MM.1S (cell line): Measurements from ENCODE around the gene NOL4L.

ENCODE experiments used
- DNase-seq: peaks from one replicate; pipeline ENCODE4 v3.0.0-alpha.2; 2015
- H2AFZ ChIP-seq: fragments of 300-600 bp; sonication (generic); 2 replicates; pipeline ENCODE4 v1.6.0; 2016; ENCODE audit warnings: antibody characterized with exemption, low read length
- H3F3A ChIP-seq: fragments of 300-600 bp; sonication (generic); 2 replicates; pipeline ENCODE4 v1.6.1; 2016; ENCODE audit warnings: mild to moderate bottlenecking, antibody characterized with exemption, low read length, moderate library complexity, mixed read lengths; ENCODE audit not compliant: insufficient read depth
- H3K27ac ChIP-seq: fragments of 300-600 bp; sonication (generic); 2 replicates; pipeline ENCODE4 v1.5.1; 2016; ENCODE audit warnings: mild to moderate bottlenecking, low read length
- H3K27me3 ChIP-seq: fragments of 300-600 bp; sonication (generic); replicated peaks from 2 replicates; pipeline ENCODE4 v1.6.0; 2016; ENCODE audit warnings: low read length; ENCODE audit not compliant: insufficient read depth
- H3K36me3 ChIP-seq: fragments of 300-600 bp; sonication (generic); replicated peaks from 2 replicates; pipeline ENCODE4 v1.6.1; 2016; ENCODE audit warnings: mild to moderate bottlenecking, low read length, mixed read lengths; ENCODE audit not compliant: insufficient read depth
- H3K4me1 ChIP-seq: fragments of 300-600 bp; sonication (generic); 2 replicates; pipeline ENCODE4 v1.6.1; 2016; ENCODE audit warnings: low read length, mixed read lengths
- H3K4me2 ChIP-seq: fragments of 300-600 bp; sonication (generic); 2 replicates; pipeline ENCODE4 v1.6.0; 2016; ENCODE audit warnings: low read depth, low read length
- H3K4me3 ChIP-seq: fragments of 300-600 bp; sonication (generic); 2 replicates; pipeline ENCODE4 v1.5.1; 2016; ENCODE audit warnings: low read length, mixed read lengths
- H3K79me2 ChIP-seq: fragments of 300-600 bp; sonication (generic); 2 replicates; pipeline ENCODE4 v1.6.1; 2016; ENCODE audit warnings: mixed run types, low read length, mixed read lengths
- H3K9ac ChIP-seq: fragments of 300-600 bp; sonication (generic); 2 replicates; pipeline ENCODE4 v1.6.1; 2016; ENCODE audit warnings: low read length, mixed read lengths
- H3K9me2 ChIP-seq: fragments of 300-600 bp; sonication (generic); replicated peaks from 2 replicates; pipeline ENCODE4 v1.6.1; 2016; ENCODE audit warnings: mild to moderate bottlenecking, low read length, mixed read lengths; ENCODE audit not compliant: insufficient read depth
- H3K9me3 ChIP-seq: fragments of 300-600 bp; sonication (generic); replicated peaks from 2 replicates; pipeline ENCODE4 v1.6.1; 2016; ENCODE audit warnings: mild to moderate bottlenecking, low read length, mixed read lengths; ENCODE audit not compliant: insufficient read depth
- H4K20me1 ChIP-seq: fragments of 300-600 bp; sonication (generic); 2 replicates; pipeline ENCODE4 v1.6.1; 2016; ENCODE audit warnings: mild to moderate bottlenecking, low read length, moderate library complexity, mixed read lengths; ENCODE audit not compliant: insufficient read depth
- EZH2 ChIP-seq: fragments of 300-600 bp; sonication (generic); optimal IDR thresholded peaks from 2 replicates; pipeline ENCODE3; 2017; ENCODE audit warnings: low read depth, mild to moderate bottlenecking, antibody characterized with exemption, low read length, mixed read lengths
- EZH2phosphoT487 ChIP-seq: fragments of 300-600 bp; sonication (generic); IDR thresholded peaks from 2 replicates; pipeline ENCODE4 v1.6.1; 2018; ENCODE audit warnings: antibody characterized with exemption, low read length
- TF ChIP-seq, protein P1 (sequence below): fragments of 300-600 bp; sonication (generic); IDR thresholded peaks from 2 replicates; pipeline ENCODE4 v1.5.1; 2016; ENCODE audit warnings: antibody characterized with exemption, low read length, mixed read lengths

Gene NOL4L

GRCh38 chr20:32508775-32509119 is 76.4 kb downstream of the NOL4L start:
- Histone ChIP-seq H3K36me3 (no peaks in the 10 kb centered on the region), H3K9me3 (no peaks in the 10 kb centered on the region), H4K20me1 (no peaks in the 10 kb centered on the region), H3K4me3 (no peak overlapping the region), H3K79me2 (no peaks in the 10 kb centered on the region), H3F3A (peaks cover 9% of the 10 kb centered on the region), H3K9ac (peak overlapping the region; percentile 26; the same call in 1 of the 2 replicates), H3K27me3 (no peaks in the 10 kb centered on the region), H3K4me2 (peak overlapping the region; percentile 51; the same call in 1 of the 2 replicates), H3K27ac (peak overlapping the region; percentile 71; the same call in 1 of the 2 replicates), H3K4me1 (peaks cover 30% of the 10 kb centered on the region), H2AFZ (peak overlapping the region; percentile 33; the same call in 1 of the 2 replicates), H3K9me2 (no peaks in the 10 kb centered on the region)
- TF ChIP-seq, protein P1, sequence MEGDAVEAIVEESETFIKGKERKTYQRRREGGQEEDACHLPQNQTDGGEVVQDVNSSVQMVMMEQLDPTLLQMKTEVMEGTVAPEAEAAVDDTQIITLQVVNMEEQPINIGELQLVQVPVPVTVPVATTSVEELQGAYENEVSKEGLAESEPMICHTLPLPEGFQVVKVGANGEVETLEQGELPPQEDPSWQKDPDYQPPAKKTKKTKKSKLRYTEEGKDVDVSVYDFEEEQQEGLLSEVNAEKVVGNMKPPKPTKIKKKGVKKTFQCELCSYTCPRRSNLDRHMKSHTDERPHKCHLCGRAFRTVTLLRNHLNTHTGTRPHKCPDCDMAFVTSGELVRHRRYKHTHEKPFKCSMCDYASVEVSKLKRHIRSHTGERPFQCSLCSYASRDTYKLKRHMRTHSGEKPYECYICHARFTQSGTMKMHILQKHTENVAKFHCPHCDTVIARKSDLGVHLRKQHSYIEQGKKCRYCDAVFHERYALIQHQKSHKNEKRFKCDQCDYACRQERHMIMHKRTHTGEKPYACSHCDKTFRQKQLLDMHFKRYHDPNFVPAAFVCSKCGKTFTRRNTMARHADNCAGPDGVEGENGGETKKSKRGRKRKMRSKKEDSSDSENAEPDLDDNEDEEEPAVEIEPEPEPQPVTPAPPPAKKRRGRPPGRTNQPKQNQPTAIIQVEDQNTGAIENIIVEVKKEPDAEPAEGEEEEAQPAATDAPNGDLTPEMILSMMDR: no peak
- no peak for TF ChIP-seq EZH2
- no peak for TF ChIP-seq EZH2phosphoT487
- no peak for DNase-seq

DNA sequence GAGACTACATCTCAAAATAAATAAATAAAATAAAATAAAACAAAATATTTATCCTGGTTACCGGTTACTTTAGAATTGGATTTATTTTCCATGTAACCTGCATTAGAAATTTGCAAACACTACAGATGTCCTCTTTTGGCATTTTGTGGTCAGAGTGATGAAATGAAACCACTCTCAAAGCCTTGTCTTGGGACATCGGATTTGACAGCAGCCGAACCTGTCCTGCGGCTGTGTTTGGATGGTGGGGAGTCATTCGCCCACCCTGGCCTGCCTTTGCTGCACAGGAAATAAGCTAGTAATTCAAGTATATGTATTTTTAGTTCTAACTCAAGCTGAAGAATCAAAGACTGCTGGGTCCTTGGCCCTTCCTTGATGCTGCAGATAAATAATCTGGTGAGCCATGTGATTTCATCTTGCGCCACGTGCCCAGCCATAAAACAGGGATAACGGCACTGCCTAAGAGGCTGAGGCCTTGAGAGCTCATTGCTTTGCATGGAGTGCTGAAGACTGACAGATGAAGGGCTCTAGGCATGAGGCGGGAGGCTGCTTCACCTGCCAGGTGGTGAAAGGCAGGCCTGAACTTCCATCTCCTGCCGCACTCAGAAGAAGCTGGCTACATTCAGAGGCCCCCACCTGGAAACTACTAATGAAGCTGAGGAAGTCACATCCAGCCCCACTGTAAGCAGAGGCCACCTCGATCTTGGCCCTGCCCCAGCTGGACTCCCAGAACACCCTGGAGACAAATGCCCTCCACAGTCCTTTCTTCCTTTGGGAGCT is 76.9 kb downstream of the NOL4L start:
- Histone ChIP-seq H3K27ac (no peak overlapping the region), H3K4me2 (no peak overlapping the region), H2AFZ (no peak overlapping the region), H3K9me2 (no peaks in the 10 kb centered on the region), H4K20me1 (no peaks in the 10 kb centered on the region), H3K9me3 (no peaks in the 10 kb centered on the region), H3K4me1 (peaks cover 30% of the 10 kb centered on the region), H3K36me3 (no peaks in the 10 kb centered on the region), H3K27me3 (no peaks in the 10 kb centered on the region), H3K4me3 (no peak overlapping the region), H3K79me2 (no peaks in the 10 kb centered on the region), H3F3A (peaks cover 9% of the 10 kb centered on the region), H3K9ac (no peak overlapping the region)
- no peak for TF ChIP-seq EZH2
- TF ChIP-seq, protein P1: no peak
- no peak for TF ChIP-seq EZH2phosphoT487
- DNase-seq: no peak

GRCh38 chr20:32506721-32507120 is 78.4 kb downstream of the NOL4L start:
- no peak for TF ChIP-seq EZH2phosphoT487
- TF ChIP-seq EZH2: no peak
- TF ChIP-seq, protein P1: no peak
- Histone ChIP-seq H2AFZ (no peak overlapping the region), H3K27ac (no peak overlapping the region), H3K9me3 (no peaks in the 10 kb centered on the region), H3K9ac (no peak overlapping the region), H3K4me2 (no peak overlapping the region), H4K20me1 (no peaks in the 10 kb centered on the region), H3K79me2 (no peaks in the 10 kb centered on the region), H3F3A (peaks cover 9% of the 10 kb centered on the region), H3K27me3 (no peaks in the 10 kb centered on the region), H3K9me2 (no peaks in the 10 kb centered on the region), H3K36me3 (no peaks in the 10 kb centered on the region), H3K4me3 (no peak overlapping the region), H3K4me1 (peaks cover 30% of the 10 kb centered on the region)
- DNase-seq: no peak
